Measurements from ENCODE around the gene ZNF563.

Gene ZNF563

GRCh38 chr19:12294249-12295158 lies 38.9 kb downstream of the ZNF563 start, which contains the start of gene ZNF44:
Gene ZNF44 (minus strand): TSS chr19:12294883. CDS start chr19:12294694, 189 bp downstream.
- peak; percentile 99 for DNase-seq (ENCODE audit: low spot score)

DNA sequence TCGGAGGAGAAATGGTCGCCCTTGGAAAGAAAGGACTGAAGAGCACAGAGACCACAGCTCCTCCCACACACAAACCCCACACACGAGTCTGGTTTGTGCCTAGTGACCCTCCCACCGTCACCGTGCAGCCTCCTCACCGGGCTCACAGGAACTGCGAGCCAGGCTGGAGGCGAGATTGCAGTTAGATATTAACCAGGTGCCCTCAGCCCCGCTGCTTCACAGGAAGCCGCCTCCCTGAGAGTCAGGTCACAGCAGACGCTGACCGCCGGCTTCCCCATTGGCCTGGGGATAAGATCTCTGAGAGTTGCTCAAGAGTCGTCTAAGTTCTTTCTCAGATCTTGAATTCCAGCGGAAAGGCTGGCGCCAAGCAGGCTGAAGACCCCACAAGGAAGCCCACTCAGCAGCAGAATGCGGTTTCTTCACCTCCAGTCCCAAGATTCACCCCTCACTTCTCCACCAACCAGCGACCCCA lies 39.6 kb downstream of the ZNF563 start:
- DNase-seq (ENCODE audit: low spot score) = peak; percentile 52

- DNase-seq (ENCODE audit: low spot score) = no peak
These were observed 43.7 kb downstream of the ZNF563 start for GRCh38 chr19:12289790-12290065.

- no peak for DNase-seq (ENCODE audit: low spot score)
These were observed 45.4 kb downstream of the ZNF563 start for GRCh38 chr19:12287958-12288500.

- no peak for DNase-seq (ENCODE audit: low spot score)
These were observed 48.8 kb downstream of the ZNF563 start for GRCh38 chr19:12284631-12285030.

DNA sequence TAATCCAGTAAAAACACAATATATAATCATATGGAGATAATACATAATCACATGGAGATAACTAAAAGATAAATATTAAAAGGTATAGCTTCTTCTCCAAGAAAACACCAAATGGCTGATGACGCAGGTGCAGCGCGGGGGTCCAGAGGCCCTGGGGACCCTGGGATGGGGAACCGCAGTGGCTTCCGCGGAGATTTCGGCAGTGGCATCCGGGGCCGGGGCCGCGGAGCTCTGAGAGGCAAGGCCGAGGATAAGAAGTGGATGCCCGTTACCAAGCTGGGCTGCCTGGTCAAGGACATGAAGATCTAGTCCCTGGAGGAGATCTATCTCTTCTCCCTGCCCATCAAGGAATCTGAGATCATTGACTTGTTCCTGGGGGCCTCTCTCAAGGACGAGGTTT lies 49.2 kb downstream of the ZNF563 start:
- no peak for DNase-seq (ENCODE audit: low spot score)

GRCh38 chr19:12278713-12279112 lies 54.7 kb downstream of the ZNF563 start:
- no peak for DNase-seq (ENCODE audit: low spot score)

DNA sequence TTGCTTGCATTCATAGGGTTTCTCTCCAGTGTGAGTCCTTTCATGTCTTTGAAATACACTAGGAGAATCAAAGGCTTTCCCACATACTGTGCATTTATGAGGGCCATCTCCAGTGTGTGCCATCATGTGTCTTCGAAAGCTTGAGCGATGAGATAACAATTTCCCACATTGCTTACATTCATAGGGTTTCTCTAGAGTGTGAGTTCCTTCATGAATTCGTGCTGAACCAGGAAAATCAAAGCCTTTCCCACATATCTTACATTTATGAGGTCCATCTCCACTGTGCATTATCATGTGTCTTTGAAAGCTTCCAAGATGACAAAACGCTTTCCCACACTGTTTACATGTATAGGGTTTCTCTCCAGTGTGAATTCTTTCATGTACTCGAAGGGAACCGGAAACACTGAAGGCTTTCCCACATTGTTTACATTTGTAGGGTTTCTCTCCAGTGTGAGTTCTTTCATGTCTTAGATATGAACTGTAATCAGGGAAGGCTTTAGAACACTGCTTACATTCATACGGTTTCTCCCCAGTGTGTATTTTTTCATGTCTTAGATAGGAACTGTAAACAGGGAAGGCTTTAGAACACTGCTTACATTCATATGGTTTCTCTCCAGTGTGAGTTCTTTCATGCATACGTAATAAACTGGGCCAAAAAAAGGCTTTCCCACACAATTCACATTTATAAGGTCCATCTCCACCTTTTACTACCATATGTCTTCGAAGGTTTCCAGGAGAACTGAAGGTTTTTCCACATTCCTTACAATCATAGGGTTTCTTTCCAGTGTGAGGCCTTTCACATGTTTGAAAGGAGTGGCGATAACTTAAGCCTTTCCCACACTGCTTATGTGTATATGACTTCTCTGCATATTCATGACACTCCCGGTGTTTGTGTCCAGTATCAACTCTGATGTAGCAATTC lies 60.2 kb downstream of the ZNF563 start:
- no peak for DNase-seq (ENCODE audit: low spot score)

- no peak for DNase-seq (ENCODE audit: low spot score)
These were observed 61.0 kb downstream of the ZNF563 start for GRCh38 chr19:12272386-12272785.

DNA sequence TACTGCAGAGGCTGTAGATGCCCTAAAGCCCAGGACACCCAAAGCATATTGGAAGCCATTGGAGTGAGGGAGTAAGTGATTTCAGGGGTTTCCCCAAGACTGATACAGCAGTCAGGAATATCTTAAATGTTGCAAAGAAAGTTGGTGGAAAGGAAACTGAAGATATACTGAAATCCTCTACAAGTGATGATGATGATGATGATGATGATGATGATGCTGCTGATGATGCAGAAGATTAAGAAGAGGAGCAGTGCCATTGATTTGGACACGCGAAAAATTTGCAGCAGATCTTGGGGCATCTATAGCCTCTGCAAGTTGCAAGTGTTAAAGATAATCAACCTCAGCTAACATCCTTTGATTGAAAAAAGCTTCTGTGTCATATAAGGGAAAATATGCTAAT lies 62.6 kb downstream of the ZNF563 start:
- no peak for DNase-seq (ENCODE audit: low spot score)

All from cerebellar cortex (tissue), 1 donor.